GM12878 (cell line): ENCODE results near the gene UBAC2. TPM values are rescaled to one million over a fixed set of nuclear protein-coding genes. Genes with fewer than 3 reads are reported as not detected.

Experiments used
- CREB1 ChIP-seq: IDR thresholded peaks from 2 replicates; pipeline ENCODE4 v1.6.1; 2012; ENCODE audit warnings: low read depth, mild to moderate bottlenecking, inconsistent platforms
- CREM ChIP-seq: IDR thresholded peaks from 2 replicates; pipeline ENCODE4 v1.6.1; 2014; ENCODE audit warnings: antibody characterized with exemption, low read depth
- E2F8 ChIP-seq: fragments of 450-650 bp; IDR thresholded peaks from 2 replicates; pipeline ENCODE4 v1.6.1; 2018; ENCODE audit warnings: mild to moderate bottlenecking, low read depth, moderate library complexity; ENCODE audit not compliant: partially characterized antibody
- GABPA ChIP-seq: IDR thresholded peaks from 2 replicates; pipeline ENCODE4 v1.6.1; 2014; ENCODE audit warnings: antibody characterized with exemption, low read depth, mild to moderate bottlenecking, inconsistent platforms
- KAT2A ChIP-seq: conservative IDR thresholded peaks from 2 replicates; pipeline ENCODE4 v1.6.1; 2011; ENCODE audit warnings: low read depth, low read length; ENCODE audit not compliant: control insufficient read depth
- MLLT1 ChIP-seq: fragments of 450-650 bp; IDR thresholded peaks from 2 replicates; pipeline ENCODE4 v1.6.1; 2016; ENCODE audit warnings: mild to moderate bottlenecking
- MTA3 ChIP-seq: IDR thresholded peaks from 2 replicates; pipeline ENCODE4 v1.6.1; 2012; ENCODE audit warnings: low read length, inconsistent platforms, borderline replicate concordance
- SMAD5 ChIP-seq: IDR thresholded peaks from 2 replicates; pipeline ENCODE4 v1.6.1; 2016; ENCODE audit warnings: antibody characterized with exemption, low read depth
- STAT1 ChIP-seq: fragments of 450-650 bp; conservative IDR thresholded peaks from 2 replicates; pipeline ENCODE4 v1.6.1; 2014; ENCODE audit warnings: antibody characterized with exemption, mild to moderate bottlenecking
- TARDBP ChIP-seq: IDR thresholded peaks from 2 replicates; pipeline ENCODE4 v1.6.1; 2016; ENCODE audit warnings: borderline replicate concordance
- TCF7 ChIP-seq: IDR thresholded peaks from 2 replicates; pipeline ENCODE4 v1.6.1; 2014; ENCODE audit warnings: antibody characterized with exemption, borderline replicate concordance
- polyA plus RNA-seq, 11 experiments: library from polyadenylated mRNA; depleted of rRNA in 4 of 11; unstranded in 6 of 11; stranded (reverse) in 5 of 11; fragments of >200 nt; fragmentation: Nextera tagmentation in 4 of 11; fragmentation: Illumina TruSeq in 1 of 11; extraction: Ambion mirVana in 4 of 11; extraction: Trizol in 1 of 11; gene quantifications; 1 replicate in 1 of 11; 2 replicates in 10 of 11; pipeline versions ENCODE4 v1.2.1 to v1.2.3, GENCODE V29; 2011 to 2016; ENCODE audit warnings: inconsistent platforms in 2 of 11, missing spikeins in 2 of 11, low read depth in 1 of 11
- total RNA-seq, 4 experiments: library from RNA; depleted of rRNA in 3 of 4; stranded (reverse); fragments of >200 nt in 3 of 4; fragmentation: Illumina TruSeq in 1 of 4; extraction: Trizol in 1 of 4; gene quantifications; 2 replicates each; pipeline versions ENCODE4 v1.2.1 to v1.2.3, GENCODE V29; 2013 to 2021

The UBAC2 gene
- total and polyA plus RNA-seq, 10 of the 15 experiments (the other 5 are each of a cell fraction or from before 2014, with no cell fraction given) = 3.0 to 54.6 (median 17.4) TPM

- TF ChIP-seq MLLT1 (peak; percentile 92), KAT2A (no peak), E2F8 (no peak), TCF7 (no peak), TARDBP (no peak), SMAD5 (peak; percentile 53; the same call in 1 of the 2 replicates), MTA3 (0 out of 2 replicates have a peak, but pooled peaks have one; percentile 15), STAT1 (no peak), CREM (0 out of 2 replicates have a peak, but pooled peaks have one; percentile 11), GABPA (no peak), CREB1 (no peak)
Measured at GRCh38 chr13:99303863-99304521, 103.3 kb downstream of the UBAC2 start (continued).
